Activated CD4-positive, alpha-beta T cell treated with anti-CD3 and anti-CD28 coated beads, Interleukin-2, Interleukin-6, amounts not matched to agents 100 ng/mL and 50 ng/mL, durations not matched to agents 16 hours and 8 hours (primary cell): ENCODE results near the gene HLF.
A peak's percentile ranks its signal among the peaks of the same experiment; 100 is the strongest.

ENCODE experiments used
- DNase-seq: peaks from one replicate; pipeline ENCODE4 v3.0.0-alpha.2; 2020

The HLF gene

DNA sequence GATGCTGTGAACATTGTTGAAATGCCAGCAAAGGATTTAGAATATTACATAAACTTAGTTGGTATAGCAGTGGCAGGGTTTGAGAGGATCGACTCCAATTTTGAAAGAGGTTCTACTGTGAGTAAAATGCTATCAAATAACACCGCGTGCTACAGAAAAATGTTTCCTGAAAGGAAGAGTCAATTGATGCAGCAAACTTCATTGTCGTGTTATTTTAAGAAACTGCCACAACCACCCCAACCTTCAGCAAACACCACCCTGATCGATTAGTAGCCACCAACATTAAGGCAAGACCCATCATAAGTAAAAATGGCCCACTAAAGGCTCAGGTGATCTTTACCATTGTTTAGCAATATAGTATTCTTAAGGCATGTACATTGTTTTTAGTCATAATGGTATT, 27.3 kb downstream of the HLF start:
- DNase-seq: no peak

- DNase-seq: no peak
Measured at GRCh38 chr17:55294042-55294751, 29.4 kb downstream of the HLF start.

GRCh38 chr17:55295411-55296170, 30.8 kb downstream of the HLF start:
- peak; percentile 70 for DNase-seq

GRCh38 chr17:55296171-55296695, 31.5 kb downstream of the HLF start:
- no peak for DNase-seq

DNA sequence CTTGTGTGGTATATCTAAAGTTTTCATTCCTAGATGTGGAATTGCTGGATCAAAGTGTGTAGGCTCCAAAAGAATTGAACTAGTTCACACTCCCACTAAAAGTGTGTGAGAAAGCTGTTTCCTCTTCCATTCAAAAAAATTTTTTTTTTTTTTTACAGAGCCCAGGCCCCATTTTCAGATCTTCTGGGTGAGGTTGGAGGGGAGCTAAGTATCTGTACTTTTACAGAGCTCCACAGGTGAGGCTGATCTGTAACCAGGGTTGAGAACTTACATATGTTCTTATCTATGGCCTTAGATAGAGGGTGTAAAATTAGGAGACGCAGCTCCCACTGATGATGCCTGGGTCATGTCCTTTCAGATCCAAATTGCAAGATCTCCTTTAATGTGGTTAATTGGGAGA, 31.9 kb downstream of the HLF start:
- DNase-seq: no peak

DNA sequence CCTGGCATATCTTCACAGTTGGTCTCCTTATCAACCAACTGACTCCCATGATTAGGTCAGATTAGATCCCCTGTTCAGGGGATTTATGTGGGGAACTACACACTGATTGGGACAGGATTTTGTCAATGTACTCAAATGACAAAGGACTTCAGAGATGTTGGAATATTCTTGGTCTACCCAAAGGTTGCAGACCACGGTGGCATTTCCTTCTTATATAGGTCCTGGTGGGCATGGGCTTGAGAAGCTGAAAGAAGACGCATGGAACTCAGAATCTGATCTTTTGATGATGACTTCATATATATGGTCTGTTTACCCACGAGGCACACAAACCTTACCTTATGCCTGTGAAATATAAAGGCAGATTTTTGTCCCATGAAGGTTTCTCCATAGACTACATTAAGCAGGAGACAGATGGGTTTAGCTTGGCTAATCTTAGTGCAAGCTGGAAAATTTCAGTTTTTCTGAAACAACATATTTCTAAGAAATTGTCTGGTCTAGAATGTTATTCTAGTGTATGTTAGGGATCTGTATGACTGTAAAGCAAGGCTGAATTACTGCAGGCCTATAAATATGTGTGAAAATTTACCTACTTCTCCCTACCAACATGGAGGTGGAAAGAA, 33.5 kb downstream of the HLF start:
- no peak for DNase-seq

DNA sequence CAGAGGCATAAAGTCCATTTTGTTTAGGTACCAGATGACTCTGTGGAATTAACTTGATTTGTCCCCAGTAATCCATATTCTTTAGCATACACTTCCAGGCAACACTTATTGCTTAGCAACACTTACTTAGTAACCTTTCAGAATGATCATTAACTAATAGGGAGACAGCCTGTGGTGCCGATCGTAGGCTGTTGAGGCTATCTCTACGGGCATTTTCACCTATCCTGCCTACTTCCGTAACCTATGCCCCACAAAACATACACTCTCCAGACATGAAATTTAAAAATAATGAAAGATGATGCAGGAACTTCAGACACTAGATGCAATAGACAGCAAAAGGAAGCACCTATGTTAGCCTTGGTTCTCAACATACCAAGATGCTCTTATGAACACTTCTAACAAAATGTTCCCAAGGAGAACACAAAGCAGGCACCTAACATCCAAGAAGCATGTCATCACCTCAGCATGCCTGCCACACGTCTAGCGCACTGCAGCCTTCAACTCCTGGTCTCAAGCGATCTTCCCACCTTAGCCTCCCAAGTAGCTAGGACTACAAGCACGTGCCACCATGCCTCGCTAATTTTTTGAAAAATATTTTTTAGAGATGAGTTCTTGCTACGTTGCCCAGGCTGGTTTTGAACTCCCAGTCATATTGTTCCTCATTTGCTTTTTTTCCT, 34.5 kb downstream of the HLF start:
- DNase-seq: no peak

GRCh38 chr17:55299890-55300289, 35.1 kb downstream of the HLF start:
- DNase-seq: no peak

GRCh38 chr17:55300479-55301290, 35.9 kb downstream of the HLF start:
- no peak for DNase-seq

DNA sequence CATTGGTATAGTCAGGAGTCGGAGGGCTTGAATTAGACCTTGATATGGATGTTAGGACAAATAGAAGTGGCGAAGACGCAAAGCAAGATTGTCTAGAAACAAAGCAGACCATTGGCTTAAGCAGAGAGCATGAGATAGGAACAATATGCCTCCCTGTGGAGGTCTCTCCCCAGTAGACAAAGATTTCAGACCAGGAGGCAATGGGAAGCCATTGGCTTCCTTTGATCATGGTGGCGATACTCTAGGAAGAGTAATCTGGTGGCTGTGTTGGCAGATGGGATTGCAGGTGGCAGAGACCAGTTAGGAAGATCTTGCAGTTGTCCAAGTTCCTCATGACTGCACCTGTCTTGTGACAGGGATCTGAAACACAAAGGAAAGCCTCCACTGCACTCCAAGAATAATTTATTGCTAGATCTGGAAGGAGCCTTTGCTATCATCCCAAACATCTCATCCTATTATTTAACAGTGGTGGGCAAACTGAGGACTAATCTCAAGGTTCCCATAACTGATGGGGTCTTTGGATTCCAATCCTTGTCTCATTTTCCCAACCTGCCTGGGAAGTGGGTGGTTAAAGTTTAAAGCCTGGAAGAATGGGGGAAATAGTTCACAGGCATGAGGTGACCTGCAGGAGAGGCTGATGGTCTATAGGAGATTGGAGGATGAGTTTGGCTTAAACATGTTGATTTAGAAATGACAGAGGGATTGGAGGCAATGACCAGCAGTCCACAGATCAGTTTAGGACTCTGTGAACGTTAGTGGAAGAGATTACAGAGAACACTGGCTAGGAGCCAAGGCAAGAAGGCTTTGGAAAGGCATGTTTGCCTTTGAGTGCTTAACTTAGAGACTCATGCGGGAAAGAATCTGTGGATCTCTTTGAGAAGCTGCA, 37.0 kb downstream of the HLF start:
- no peak for DNase-seq

DNA sequence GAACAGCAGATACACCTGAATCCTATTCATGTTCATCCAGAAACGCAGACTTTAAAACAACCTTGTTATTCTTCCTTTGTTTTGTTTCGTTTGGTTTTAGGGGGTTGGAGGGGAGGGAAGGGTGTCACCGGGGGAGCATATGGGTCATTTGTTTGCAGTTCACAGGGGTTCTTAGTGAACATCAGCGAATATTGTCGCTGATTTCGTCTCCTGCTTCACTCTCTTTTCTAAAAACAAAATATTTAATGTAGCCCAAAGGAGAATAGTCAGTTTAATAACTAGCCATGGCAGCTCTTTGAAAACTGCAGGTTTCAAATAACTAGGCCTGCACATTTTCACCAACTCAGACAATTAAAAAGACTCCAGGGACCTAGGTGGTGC, 37.6 kb downstream of the HLF start:
- DNase-seq: no peak

GRCh38 chr17:55303008-55303493, 38.3 kb downstream of the HLF start:
- DNase-seq: no peak

- DNase-seq: peak; percentile 36
Measured at GRCh38 chr17:55303701-55304145, 39.0 kb downstream of the HLF start.

DNA sequence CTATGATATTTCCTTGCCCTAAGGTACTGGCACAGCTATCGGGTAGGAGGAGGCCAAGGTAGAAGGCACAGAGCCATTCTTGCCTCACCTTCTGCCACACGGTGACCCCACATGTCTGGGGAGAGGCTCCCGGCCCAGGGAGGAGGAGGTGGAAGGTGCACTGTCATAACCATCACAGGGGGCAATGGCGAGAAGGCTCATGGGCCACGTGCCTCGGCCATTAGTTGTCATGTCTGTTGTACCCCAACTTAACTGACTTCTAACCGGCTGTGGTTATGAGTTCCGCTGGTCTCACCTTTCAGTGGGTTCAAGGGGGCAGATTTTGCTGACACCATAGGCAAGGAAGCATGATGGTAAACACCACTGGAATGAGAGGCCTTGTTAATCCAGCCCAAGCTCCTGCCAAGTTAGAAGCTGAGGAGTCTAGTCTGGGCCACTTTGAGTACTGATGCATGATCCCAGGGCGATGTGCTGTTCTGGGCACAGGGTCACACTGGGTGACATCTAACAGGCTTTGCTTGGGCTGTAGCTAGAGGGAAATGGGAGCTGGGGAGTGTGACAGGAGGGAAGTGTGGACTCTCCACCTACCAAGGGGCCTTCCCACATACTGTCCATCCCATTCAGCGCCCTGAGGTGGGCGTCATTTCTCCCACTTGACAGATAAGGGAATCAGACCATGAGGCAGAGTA, 39.6 kb downstream of the HLF start:
- DNase-seq: no peak

- no peak for DNase-seq
Measured at GRCh38 chr17:55305321-55306087, 40.7 kb downstream of the HLF start.

- DNase-seq: no peak
Measured at GRCh38 chr17:55307879-55308278, 43.1 kb downstream of the HLF start.

- no peak for DNase-seq
Measured at GRCh38 chr17:55308613-55309391, 44.0 kb downstream of the HLF start.

- no peak for DNase-seq
Measured at GRCh38 chr17:55311767-55312375, 47.1 kb downstream of the HLF start.
